ENCODE results near the gene SLFN11.
"Not testable (repeated sequence)": the region's sequence is repeated elsewhere in the genome, so short reads cannot be mapped to it uniquely, and the experiment has no call there.

SLFN11 gene

GRCh38 chr17:35361027-35361426 lies 12.4 kb downstream of the SLFN11 start:
- no peak for DNase-seq (ENCODE audit: low read depth)

DNA sequence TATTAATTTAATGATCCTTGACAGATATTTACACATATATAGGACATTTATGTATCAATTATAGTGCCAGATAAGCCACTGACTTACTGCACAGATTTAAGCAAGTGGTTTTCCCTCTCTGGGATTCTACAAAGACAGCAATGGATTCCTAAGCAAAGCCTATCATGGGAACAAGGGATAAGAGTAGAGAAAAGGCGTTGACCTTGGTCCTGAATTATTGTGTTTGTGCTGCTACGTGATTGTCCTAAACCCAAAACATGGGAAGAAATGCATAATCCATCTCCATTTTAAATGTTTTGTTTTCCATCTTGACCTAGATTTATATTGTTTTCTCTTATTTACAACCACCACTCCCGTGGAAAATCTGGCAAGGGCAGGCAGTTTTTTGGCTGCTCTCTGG lies 14.0 kb downstream of the SLFN11 start:
- no peak for DNase-seq (ENCODE audit: low read depth)

GRCh38 chr17:35352284-35352683 lies 21.1 kb downstream of the SLFN11 start:
- DNase-seq (ENCODE audit: low read depth) = no peak

DNA sequence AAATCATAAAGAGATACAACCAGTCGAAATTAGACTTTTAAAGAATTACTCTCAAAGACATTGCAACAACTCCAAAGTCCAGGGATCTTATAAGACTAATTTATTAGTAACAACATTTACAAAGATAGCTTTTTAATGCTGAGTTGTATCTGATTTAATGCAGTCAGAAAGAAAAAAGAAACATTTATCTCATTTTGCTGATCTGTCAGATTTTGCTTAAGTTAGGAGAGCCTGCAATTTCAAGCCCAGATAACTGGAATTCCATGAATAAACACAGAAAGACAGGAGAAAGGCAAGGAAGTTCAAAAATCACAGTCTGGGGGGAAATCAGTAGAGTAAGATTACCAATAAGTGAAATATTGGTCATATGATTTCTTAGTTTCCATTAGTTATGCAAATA lies 22.9 kb downstream of the SLFN11 start:
- no peak for DNase-seq (ENCODE audit: low read depth)

DNA sequence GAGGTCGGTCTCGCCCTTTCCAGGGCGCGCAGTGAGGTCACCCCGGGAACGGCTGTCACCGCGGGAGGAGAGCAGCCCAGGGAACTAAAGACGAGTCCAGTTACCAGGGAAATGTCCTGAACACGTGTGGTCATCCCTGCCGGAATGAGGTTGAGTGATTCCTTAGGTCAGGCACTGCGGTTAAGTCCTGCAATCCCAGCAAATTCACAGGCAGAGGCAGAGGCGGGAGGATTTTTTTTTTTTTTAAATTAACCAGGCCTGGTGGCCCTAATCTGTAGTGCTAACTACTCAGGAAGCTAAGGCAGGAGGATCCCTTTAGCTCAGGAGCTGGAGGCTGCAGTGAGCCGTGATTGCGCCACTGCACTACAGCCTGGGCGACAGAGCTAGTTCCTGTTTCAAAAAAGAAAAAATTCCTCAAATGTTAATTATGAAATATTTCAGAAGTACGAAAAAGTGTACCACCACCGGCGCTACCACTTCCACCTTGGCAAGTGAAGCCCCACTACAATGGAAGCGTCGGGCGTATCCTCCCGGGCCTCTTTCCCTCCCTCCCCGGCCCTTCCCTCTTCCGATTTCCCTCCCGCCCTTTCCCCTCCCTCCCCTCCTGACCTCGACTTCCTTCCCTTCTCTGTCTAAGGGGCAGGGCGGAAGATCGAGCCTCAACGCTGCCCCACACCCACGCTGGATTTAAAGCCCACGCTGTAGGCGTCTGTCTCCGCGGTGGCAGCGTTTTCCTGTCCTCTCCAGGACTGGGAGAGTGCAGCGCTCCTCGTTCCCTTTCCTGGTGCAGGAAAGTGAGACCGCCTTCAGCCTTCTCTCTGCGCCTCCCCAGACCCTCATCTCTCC lies 27.3 kb downstream of the SLFN11 start:
- DNase-seq (ENCODE audit: low read depth) = peak; percentile 7

DNA sequence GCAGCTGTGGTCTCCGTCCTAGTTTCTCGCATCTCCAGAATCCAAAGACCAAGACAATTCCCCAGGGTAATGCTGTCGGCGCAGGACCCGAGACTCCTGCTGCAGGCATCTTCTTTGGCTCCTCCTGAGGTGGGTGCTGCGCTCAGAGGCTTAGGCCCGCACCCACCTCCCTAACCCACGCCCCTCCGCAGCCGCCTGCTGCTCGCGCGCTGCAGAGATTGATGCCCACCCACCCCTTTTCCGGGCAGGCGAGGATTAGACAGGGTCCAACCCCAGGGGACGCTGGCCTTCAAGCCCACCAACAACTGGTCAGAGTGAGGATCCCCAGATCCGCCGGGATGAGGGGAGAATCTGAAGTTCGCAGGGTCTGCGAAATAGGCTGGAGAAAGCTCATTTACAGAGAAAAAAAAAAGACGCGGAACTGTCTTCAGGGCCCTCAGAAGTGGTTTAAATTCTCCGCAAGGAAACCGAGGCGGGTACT lies 27.9 kb downstream of the SLFN11 start:
- no peak for DNase-seq (ENCODE audit: low read depth)

GRCh38 chr17:35344262-35344661 lies 29.2 kb downstream of the SLFN11 start:
- DNase-seq (ENCODE audit: low read depth) = no peak

DNA sequence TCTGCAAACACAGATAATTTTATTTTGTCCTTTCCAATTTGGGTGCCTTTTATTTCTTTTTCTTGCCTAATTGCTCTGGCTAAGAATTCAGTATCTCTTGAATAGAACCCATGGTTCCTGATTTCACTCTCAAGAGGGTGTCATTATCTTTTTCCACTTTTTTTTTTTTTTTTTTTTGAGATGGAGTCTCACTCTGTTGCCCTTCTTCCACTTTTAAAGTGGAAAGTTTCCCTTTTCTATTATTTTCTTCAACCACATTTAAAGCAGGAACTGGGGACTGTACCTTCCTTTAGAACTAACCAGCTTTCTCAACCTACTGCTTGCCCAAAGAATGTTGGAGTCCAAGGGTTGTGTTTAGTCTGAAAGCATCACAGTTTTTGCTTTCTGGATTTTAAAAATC lies 31.1 kb downstream of the SLFN11 start:
- DNase-seq (ENCODE audit: low read depth) = no peak

- no peak for DNase-seq (ENCODE audit: low read depth)
Observed at GRCh38 chr17:35341411-35341992, 31.9 kb downstream of the SLFN11 start.

DNA sequence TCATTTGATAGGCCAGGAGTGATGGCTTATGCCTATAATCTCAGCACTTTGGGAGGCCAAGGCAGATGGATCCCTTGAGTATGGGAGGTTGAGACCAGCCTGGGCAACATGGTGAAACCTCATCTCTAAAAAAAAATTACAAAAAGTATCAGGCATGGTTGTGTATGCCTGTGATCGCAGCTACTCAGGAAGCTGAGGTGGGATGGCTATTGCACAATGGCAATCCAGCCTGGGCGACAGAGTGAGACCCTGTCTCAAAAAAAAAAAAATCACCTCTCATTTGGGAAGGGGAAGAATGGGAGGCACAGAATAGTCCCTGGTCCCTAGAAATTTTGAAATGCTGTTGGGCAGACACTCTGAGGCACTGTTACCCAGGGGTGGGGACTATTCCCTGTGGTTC lies 35.2 kb downstream of the SLFN11 start:
- DNase-seq (ENCODE audit: low read depth) = no peak

- no peak for DNase-seq (ENCODE audit: low read depth)
Observed at GRCh38 chr17:35337364-35337763, 36.1 kb downstream of the SLFN11 start.

DNA sequence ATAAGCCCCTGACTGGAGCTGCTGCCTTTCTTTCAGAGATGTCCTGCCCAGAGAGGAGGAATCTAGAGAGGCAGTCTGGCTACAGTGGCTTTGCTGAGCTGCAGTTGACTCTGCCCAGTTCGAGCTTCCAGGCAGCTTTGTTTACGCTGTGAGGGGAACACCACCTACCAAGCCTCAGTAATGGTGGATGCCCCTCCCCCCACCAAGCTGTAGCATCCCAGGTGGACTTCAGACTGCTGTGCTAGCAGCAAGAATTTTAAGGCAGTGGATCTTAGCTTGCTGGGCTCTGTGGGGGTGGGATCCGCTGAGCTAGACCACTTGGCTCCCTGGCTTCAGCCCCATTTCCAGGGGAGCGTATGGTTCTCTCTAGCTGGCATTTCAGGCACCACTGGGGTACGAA lies 39.8 kb downstream of the SLFN11 start:
- DNase-seq (ENCODE audit: low read depth) = not testable (repeated sequence)

DNA sequence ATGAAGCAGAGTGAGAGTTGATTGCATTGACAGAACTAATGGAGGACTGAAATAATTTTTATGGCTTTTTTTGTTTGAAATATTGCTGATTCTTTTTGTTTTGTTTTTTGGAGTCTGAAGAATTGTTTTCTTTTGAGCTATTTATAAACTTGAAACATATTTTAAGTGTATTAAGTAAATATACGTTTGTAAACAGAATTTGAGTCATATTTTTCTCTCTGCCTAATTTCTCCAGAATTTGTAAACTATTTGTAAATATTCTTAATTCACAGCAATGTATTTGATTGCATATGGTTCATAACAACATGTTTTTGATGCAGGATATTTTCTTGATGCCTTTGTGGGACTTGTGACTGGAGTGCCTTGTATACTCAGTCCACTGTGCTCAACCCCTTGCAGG lies 50.7 kb downstream of the SLFN11 start:
- DNase-seq (ENCODE audit: low read depth) = no peak

- no peak for DNase-seq (ENCODE audit: low read depth)
Observed at GRCh38 chr17:35315971-35316370, 57.5 kb downstream of the SLFN11 start.

DNA sequence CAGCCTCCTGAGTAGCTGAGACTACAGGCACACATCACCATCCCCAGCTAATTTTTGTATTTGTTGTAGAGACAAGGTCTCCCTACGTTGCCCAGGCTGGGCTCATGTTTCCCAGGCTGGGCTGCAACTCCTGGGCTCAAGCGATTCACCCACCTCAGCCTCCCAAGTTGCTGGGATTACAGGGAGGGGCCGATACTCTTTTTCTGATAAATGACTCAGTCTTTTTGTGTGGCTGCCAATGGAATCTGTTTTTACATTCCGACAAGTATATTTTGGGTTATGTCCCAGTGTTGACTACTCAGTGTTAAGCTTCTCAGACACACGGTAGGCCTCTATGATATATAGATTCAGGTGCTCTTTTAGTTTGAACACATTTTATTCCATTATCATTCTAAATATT lies 58.1 kb downstream of the SLFN11 start:
- DNase-seq (ENCODE audit: low read depth) = no peak

- DNase-seq (ENCODE audit: low read depth) = no peak
Observed at GRCh38 chr17:35314415-35315216, 58.8 kb downstream of the SLFN11 start.

- no peak for DNase-seq (ENCODE audit: low read depth)
Observed at GRCh38 chr17:35313875-35314409, 59.5 kb downstream of the SLFN11 start.

- DNase-seq (ENCODE audit: low read depth) = peak; percentile 80
Observed at GRCh38 chr17:35312790-35313711, 60.4 kb downstream of the SLFN11 start.

DNA sequence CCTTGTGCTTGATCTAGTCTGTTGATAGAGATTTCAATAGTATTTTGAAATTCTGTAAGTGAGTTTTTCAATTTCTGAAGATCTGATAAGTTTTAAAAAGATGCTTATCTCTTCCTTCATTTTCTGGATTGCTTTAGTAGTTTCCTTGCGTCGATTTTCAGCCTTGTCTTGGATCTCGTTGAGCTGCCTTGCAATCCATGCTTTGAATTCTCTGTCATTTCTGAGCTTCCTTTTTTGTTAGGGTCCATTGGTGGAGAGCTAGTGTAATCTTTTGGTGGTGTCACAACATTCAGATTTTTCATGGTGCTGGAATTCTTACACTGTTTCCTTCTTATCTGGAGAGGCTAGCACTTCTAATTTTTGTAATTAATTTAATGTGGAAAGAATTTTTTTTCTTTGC lies 61.1 kb downstream of the SLFN11 start:
- no peak for DNase-seq (ENCODE audit: low read depth)

GRCh38 chr17:35309345-35309744 lies 64.1 kb downstream of the SLFN11 start:
- not testable (repeated sequence) for DNase-seq (ENCODE audit: low read depth)

All from T follicular helper cell (primary cell).